Neuronal stem cell (in vitro differentiated cells): ENCODE results near the gene JAKMIP2.

Experiments
- DNase-seq: peaks from one replicate; pipeline ENCODE4 v3.0.0-alpha.2; 2013; ENCODE audit warnings: low spot score
- H2AFZ ChIP-seq: one replicate; pipeline ENCODE4 v1.6.1; 2013; ENCODE audit warnings: mild to moderate bottlenecking, low read length, inconsistent platforms
- H2AK5ac ChIP-seq: 2 replicates; pipeline ENCODE4 v1.6.1; 2013; ENCODE audit warnings: low read depth, mild to moderate bottlenecking, inconsistent platforms, low read length, moderate library complexity, mixed read lengths
- H2BK120ac ChIP-seq: 2 replicates; pipeline ENCODE4 v1.6.1; 2013; ENCODE audit warnings: low read depth, mild to moderate bottlenecking, inconsistent platforms, low read length, moderate library complexity, mixed read lengths
- H2BK12ac ChIP-seq: one replicate; pipeline ENCODE4 v1.6.1; 2013; ENCODE audit warnings: low read length, inconsistent platforms
- H2BK15ac ChIP-seq: 2 replicates; pipeline ENCODE4 v1.6.1; 2013; ENCODE audit warnings: mild to moderate bottlenecking, low read length, inconsistent platforms, mixed read lengths
- H2BK5ac ChIP-seq: one replicate; pipeline ENCODE4 v1.6.1; 2013; ENCODE audit warnings: inconsistent platforms, mild to moderate bottlenecking, low read length, moderate library complexity
- H3K14ac ChIP-seq: one replicate; pipeline ENCODE4 v1.6.1; 2013; ENCODE audit warnings: low read length, inconsistent platforms
- H3K18ac ChIP-seq: 2 replicates; pipeline ENCODE4 v1.6.1; 2013; ENCODE audit warnings: low read length, inconsistent platforms
- H3K23ac ChIP-seq: 2 replicates; pipeline ENCODE4 v1.6.1; 2013; ENCODE audit warnings: low read depth, mild to moderate bottlenecking, mixed read lengths, low read length, inconsistent platforms; ENCODE audit not compliant: poor library complexity
- H3K27ac ChIP-seq: replicated peaks from 3 replicates; pipeline ENCODE4 v1.5.1; 2013; ENCODE audit warnings: low read length, inconsistent platforms
- H3K27me3 ChIP-seq, 3 experiments: 2 replicates each; pipeline ENCODE4 v1.6.1; 2013; ENCODE audit warnings: low read length in 3 of 3, mild to moderate bottlenecking in 2 of 3, inconsistent platforms in 1 of 3, low read depth in 1 of 3, mixed read lengths in 1 of 3, moderate library complexity in 1 of 3; ENCODE audit not compliant: control insufficient read depth in 3 of 3, insufficient read depth in 3 of 3
- H3K36me3 ChIP-seq, 2 donors: replicated peaks in 1 of 2; 2 replicates each; pipeline ENCODE4 v1.6.1; 2013; ENCODE audit warnings: low read length in 2 of 2; ENCODE audit not compliant: control insufficient read depth in 2 of 2, insufficient read depth in 2 of 2
- H3K4ac ChIP-seq: 2 replicates; pipeline ENCODE4 v1.6.1; 2013; ENCODE audit warnings: inconsistent platforms, mild to moderate bottlenecking, low read length, moderate library complexity
- H3K4me1 ChIP-seq, 2 donors: 1 replicate in 1 of 2; 2 replicates in 1 of 2; pipeline ENCODE4 v1.6.1; 2013; ENCODE audit warnings: low read length in 2 of 2, low read depth in 1 of 2; ENCODE audit not compliant: control insufficient read depth in 2 of 2, insufficient read depth in 1 of 2
- H3K4me2 ChIP-seq: one replicate; pipeline ENCODE4 v1.6.1; 2013; ENCODE audit warnings: mild to moderate bottlenecking, low read length, inconsistent platforms; ENCODE audit not compliant: insufficient read depth, poor library complexity, severe bottlenecking
- H3K4me3 ChIP-seq, 2 donors: 2 replicates each; pipeline ENCODE4 v1.5.1; 2013; ENCODE audit warnings: low read length in 2 of 2, mild to moderate bottlenecking in 2 of 2, inconsistent platforms in 1 of 2, moderate library complexity in 1 of 2
- H3K79me1 ChIP-seq: one replicate; pipeline ENCODE4 v1.6.1; 2013; ENCODE audit warnings: low read depth, mild to moderate bottlenecking, inconsistent platforms, low read length, moderate library complexity
- H3K9ac ChIP-seq: one replicate; pipeline ENCODE4 v1.6.1; 2013; ENCODE audit warnings: mild to moderate bottlenecking, low read depth, low read length, inconsistent platforms; ENCODE audit not compliant: poor library complexity
- H3K9me3 ChIP-seq, 2 donors: replicated peaks in 1 of 2; 2 replicates each; pipeline versions ENCODE3 to v1.6.1; 2013; ENCODE audit warnings: low read length in 2 of 2, mild to moderate bottlenecking in 2 of 2, inconsistent platforms in 1 of 2, low read depth in 1 of 2, mixed read lengths in 1 of 2, moderate library complexity in 1 of 2; ENCODE audit not compliant: control insufficient read depth in 2 of 2, insufficient read depth in 1 of 2
- H4K8ac ChIP-seq: one replicate; pipeline ENCODE4 v1.6.1; 2013; ENCODE audit warnings: low read depth, mild to moderate bottlenecking, inconsistent platforms, low read length, moderate library complexity
- H4K91ac ChIP-seq: one replicate; pipeline ENCODE4 v1.6.1; 2013; ENCODE audit warnings: low read length, low read depth, mild to moderate bottlenecking, inconsistent platforms; ENCODE audit not compliant: poor library complexity
- WGBS, 2 donors: extraction: QIAGEN DNeasy Blood & Tissue Kit; methylation state at CpG; one replicate each; pipeline ENCODE4 v1.1.7; 2013; ENCODE audit warnings: missing lambda C conversion rate in 2 of 2, mixed read lengths in 1 of 2; ENCODE audit not compliant: insufficient read length in 2 of 2, insufficient replicate concordance in 1 of 2; ENCODE audit errors: extremely low coverage in 2 of 2; 5-methylcytosine and 5-hydroxymethylcytosine counted together

Gene JAKMIP2

GRCh38 chr5:147619281-147619878 is 163.1 kb downstream of the JAKMIP2 start:
- Histone ChIP-seq H3K4me1 (no peaks in the 10 kb centered on the region), H3K4ac (no peak overlapping the region), H3K79me1 (no peaks in the 10 kb centered on the region), H3K9ac (no peak overlapping the region), H3K14ac (no peak overlapping the region), H3K4me3 (no peak overlapping the region), H2BK15ac (no peak overlapping the region), H4K91ac (no peak overlapping the region), H2BK5ac (no peak overlapping the region), H2BK120ac (no peak overlapping the region), H2AFZ (no peak overlapping the region), H3K27ac (no peak overlapping the region), H2BK12ac (no peak overlapping the region), H3K36me3 (peaks cover 15 to 66% of the 10 kb centered on the region in 2 donors), H3K18ac (no peak overlapping the region), H2AK5ac (no peak overlapping the region), H3K4me2 (no peak overlapping the region), H3K23ac (no peak overlapping the region), H3K27me3 (no peaks in the 10 kb centered on the region), H4K8ac (no peak overlapping the region), H3K9me3 (no peaks in the 10 kb centered on the region)
- no peak for DNase-seq
- no CpG with 5 or more reads among the region's 2 CpGs for WGBS, 2 donors

GRCh38 chr5:147617711-147618350 is 164.7 kb downstream of the JAKMIP2 start:
- H3K27ac ChIP-seq = no peak overlapping the region
- no peak overlapping the region for H2AK5ac ChIP-seq
- no CpG with 5 or more reads among the region's 6 CpGs for WGBS, 2 donors
- H3K27me3 ChIP-seq = no peaks in the 10 kb centered on the region
- no peak overlapping the region for H2BK12ac ChIP-seq
- no peak overlapping the region for H3K4me3 ChIP-seq
- H3K36me3 ChIP-seq = peaks cover 11 to 68% of the 10 kb centered on the region in 2 donors
- H2BK5ac ChIP-seq = no peak overlapping the region
- H3K4me2 ChIP-seq = no peak overlapping the region
- no peak overlapping the region for H2BK15ac ChIP-seq
- no peak overlapping the region for H3K18ac ChIP-seq
- H3K4ac ChIP-seq = no peak overlapping the region
- H2AFZ ChIP-seq = no peak overlapping the region
- no peaks in the 10 kb centered on the region for H3K4me1 ChIP-seq
- no peak overlapping the region for H3K23ac ChIP-seq
- no peak overlapping the region for H4K8ac ChIP-seq
- DNase-seq = no peak
- no peak overlapping the region for H3K9ac ChIP-seq
- H3K9me3 ChIP-seq = no peaks in the 10 kb centered on the region
- H4K91ac ChIP-seq = no peak overlapping the region
- no peaks in the 10 kb centered on the region for H3K79me1 ChIP-seq
- H2BK120ac ChIP-seq = no peak overlapping the region
- no peak overlapping the region for H3K14ac ChIP-seq

GRCh38 chr5:147617191-147617606 is 165.3 kb downstream of the JAKMIP2 start:
- Histone ChIP-seq H3K4me1 (no peaks in the 10 kb centered on the region), H3K27ac (no peak overlapping the region), H4K91ac (no peak overlapping the region), H2BK15ac (no peak overlapping the region), H3K4me2 (no peak overlapping the region), H2AK5ac (no peak overlapping the region), H2BK5ac (no peak overlapping the region), H3K36me3 (peaks cover 11 to 68% of the 10 kb centered on the region in 2 donors), H3K14ac (no peak overlapping the region), H3K18ac (no peak overlapping the region), H2AFZ (no peak overlapping the region), H3K4me3 (no peak overlapping the region), H3K9me3 (no peaks in the 10 kb centered on the region), H3K79me1 (no peaks in the 10 kb centered on the region), H2BK120ac (no peak overlapping the region), H3K23ac (no peak overlapping the region), H3K27me3 (no peaks in the 10 kb centered on the region), H3K9ac (no peak overlapping the region), H2BK12ac (no peak overlapping the region), H3K4ac (no peak overlapping the region), H4K8ac (no peak overlapping the region)
- DNase-seq = no peak
- no CpG with 5 or more reads among the region's 4 CpGs for WGBS, 2 donors

- H3K4me3 ChIP-seq = no peak overlapping the region
- H3K23ac ChIP-seq = no peak overlapping the region
- no CpG with 5 or more reads among the region's 1 CpG for WGBS, 2 donors
- no peak overlapping the region for H2AK5ac ChIP-seq
- DNase-seq = no peak
- no peak overlapping the region for H4K91ac ChIP-seq
- H2AFZ ChIP-seq = no peak overlapping the region
- H3K4me1 ChIP-seq = no peaks in the 10 kb centered on the region
- no peak overlapping the region for H3K18ac ChIP-seq
- no peak overlapping the region for H3K9ac ChIP-seq
- H3K14ac ChIP-seq = no peak overlapping the region
- H2BK12ac ChIP-seq = no peak overlapping the region
- H3K4me2 ChIP-seq = no peak overlapping the region
- peaks cover 14 to 74% of the 10 kb centered on the region in 2 donors for H3K36me3 ChIP-seq
- no peak overlapping the region for H3K4ac ChIP-seq
- H3K27ac ChIP-seq = no peak overlapping the region
- H2BK15ac ChIP-seq = no peak overlapping the region
- no peak overlapping the region for H2BK5ac ChIP-seq
- no peaks in the 10 kb centered on the region for H3K27me3 ChIP-seq
- no peaks in the 10 kb centered on the region for H3K9me3 ChIP-seq
- no peak overlapping the region for H4K8ac ChIP-seq
- no peaks in the 10 kb centered on the region for H3K79me1 ChIP-seq
- H2BK120ac ChIP-seq = no peak overlapping the region
Measured at GRCh38 chr5:147616421-147616820, 166.1 kb downstream of the JAKMIP2 start.
